Neural progenitor cell (in vitro differentiated cells): ENCODE data around the gene GYG1.

Source experiments
- CTCF ChIP-seq: fragments of 200-600 bp; sonication (generic); IDR thresholded peaks from 2 replicates; pipeline ENCODE4 v1.5.1; 2017; ENCODE audit warnings: antibody characterized with exemption, mild to moderate bottlenecking
- EZH2 ChIP-seq: fragments of 200-600 bp; sonication (generic); IDR thresholded peaks from 2 replicates; pipeline ENCODE4 v1.6.1; 2017; ENCODE audit warnings: antibody characterized with exemption, mild to moderate bottlenecking, moderate library complexity
- EZH2phosphoT487 ChIP-seq: fragments of 200-600 bp; sonication (generic); IDR thresholded peaks from 2 replicates; pipeline ENCODE4 v1.6.1; 2017; ENCODE audit warnings: antibody characterized with exemption

GRCh38 chr3:149011676-149012075, 20.3 kb downstream of the GYG1 start:
- TF ChIP-seq CTCF (no peak), EZH2phosphoT487 (no peak), EZH2 (no peak)
